Measurements from ENCODE around the gene CEP55.

DNA sequence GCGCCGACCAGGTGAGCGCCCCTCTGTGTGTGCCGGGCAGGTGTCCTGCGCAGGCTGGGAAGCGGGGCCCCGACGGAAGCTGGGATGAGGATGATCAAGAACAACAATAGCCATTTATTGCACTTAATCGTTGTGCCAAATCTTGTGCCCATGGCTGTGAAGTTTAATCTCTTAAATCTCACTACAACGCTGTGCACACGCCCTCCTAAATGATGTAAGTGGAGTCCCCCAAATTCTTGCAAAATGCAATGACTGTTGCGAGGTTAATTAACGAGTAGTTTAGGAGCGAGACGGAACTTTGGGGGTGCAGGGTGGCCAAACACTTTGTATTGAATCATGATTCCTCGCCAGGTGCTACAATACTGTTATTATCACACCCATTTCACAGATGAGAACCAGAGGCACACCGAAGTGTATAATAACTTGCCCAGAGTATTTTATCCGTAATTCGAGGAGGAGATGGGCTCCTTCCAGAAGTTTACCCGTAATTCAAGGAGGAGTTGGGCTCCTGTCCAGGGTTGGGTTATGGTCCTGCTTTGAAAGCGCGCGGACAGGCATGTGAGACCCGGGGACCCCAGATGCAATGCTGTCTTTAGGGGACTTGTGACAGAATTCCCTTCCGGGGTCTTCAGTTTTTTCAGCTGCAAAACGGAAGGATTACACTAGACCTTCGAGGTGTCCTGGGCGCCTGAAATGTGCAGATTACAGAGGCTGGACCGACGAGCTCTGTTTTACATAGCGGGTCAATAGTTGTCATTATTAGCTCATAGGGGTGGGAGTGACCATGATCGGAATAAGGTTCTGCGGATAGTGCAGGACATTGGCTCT, 71.1 kb downstream of the CEP55 start:
- TF ChIP-seq, protein P1, sequence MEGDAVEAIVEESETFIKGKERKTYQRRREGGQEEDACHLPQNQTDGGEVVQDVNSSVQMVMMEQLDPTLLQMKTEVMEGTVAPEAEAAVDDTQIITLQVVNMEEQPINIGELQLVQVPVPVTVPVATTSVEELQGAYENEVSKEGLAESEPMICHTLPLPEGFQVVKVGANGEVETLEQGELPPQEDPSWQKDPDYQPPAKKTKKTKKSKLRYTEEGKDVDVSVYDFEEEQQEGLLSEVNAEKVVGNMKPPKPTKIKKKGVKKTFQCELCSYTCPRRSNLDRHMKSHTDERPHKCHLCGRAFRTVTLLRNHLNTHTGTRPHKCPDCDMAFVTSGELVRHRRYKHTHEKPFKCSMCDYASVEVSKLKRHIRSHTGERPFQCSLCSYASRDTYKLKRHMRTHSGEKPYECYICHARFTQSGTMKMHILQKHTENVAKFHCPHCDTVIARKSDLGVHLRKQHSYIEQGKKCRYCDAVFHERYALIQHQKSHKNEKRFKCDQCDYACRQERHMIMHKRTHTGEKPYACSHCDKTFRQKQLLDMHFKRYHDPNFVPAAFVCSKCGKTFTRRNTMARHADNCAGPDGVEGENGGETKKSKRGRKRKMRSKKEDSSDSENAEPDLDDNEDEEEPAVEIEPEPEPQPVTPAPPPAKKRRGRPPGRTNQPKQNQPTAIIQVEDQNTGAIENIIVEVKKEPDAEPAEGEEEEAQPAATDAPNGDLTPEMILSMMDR (IDR thresholded peaks at IDR 0.05 in 2 of 3, conservative IDR thresholded peaks at IDR 0.05 in 1 of 3; ENCODE audit: insufficient read depth in 2 of 3, low read depth in 1 of 3, low read length in 3 of 3) = no peak
- TF ChIP-seq KDM1A (IDR thresholded peaks at IDR 0.05) (no peak), ZBED1 (IDR thresholded peaks at IDR 0.05) (no peak), ZNF695 (CRISPR knock-in tag; IDR thresholded peaks at IDR 0.05) (no peak)
- TF ChIP-seq, protein P2, sequence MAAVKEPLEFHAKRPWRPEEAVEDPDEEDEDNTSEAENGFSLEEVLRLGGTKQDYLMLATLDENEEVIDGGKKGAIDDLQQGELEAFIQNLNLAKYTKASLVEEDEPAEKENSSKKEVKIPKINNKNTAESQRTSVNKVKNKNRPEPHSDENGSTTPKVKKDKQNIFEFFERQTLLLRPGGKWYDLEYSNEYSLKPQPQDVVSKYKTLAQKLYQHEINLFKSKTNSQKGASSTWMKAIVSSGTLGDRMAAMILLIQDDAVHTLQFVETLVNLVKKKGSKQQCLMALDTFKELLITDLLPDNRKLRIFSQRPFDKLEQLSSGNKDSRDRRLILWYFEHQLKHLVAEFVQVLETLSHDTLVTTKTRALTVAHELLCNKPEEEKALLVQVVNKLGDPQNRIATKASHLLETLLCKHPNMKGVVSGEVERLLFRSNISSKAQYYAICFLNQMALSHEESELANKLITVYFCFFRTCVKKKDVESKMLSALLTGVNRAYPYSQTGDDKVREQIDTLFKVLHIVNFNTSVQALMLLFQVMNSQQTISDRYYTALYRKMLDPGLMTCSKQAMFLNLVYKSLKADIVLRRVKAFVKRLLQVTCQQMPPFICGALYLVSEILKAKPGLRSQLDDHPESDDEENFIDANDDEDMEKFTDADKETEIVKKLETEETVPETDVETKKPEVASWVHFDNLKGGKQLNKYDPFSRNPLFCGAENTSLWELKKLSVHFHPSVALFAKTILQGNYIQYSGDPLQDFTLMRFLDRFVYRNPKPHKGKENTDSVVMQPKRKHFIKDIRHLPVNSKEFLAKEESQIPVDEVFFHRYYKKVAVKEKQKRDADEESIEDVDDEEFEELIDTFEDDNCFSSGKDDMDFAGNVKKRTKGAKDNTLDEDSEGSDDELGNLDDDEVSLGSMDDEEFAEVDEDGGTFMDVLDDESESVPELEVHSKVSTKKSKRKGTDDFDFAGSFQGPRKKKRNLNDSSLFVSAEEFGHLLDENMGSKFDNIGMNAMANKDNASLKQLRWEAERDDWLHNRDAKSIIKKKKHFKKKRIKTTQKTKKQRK (IDR thresholded peaks at IDR 0.05; ENCODE audit: borderline replicate concordance, low read depth, low read length) = no peak
- TF ChIP-seq, protein P3, sequence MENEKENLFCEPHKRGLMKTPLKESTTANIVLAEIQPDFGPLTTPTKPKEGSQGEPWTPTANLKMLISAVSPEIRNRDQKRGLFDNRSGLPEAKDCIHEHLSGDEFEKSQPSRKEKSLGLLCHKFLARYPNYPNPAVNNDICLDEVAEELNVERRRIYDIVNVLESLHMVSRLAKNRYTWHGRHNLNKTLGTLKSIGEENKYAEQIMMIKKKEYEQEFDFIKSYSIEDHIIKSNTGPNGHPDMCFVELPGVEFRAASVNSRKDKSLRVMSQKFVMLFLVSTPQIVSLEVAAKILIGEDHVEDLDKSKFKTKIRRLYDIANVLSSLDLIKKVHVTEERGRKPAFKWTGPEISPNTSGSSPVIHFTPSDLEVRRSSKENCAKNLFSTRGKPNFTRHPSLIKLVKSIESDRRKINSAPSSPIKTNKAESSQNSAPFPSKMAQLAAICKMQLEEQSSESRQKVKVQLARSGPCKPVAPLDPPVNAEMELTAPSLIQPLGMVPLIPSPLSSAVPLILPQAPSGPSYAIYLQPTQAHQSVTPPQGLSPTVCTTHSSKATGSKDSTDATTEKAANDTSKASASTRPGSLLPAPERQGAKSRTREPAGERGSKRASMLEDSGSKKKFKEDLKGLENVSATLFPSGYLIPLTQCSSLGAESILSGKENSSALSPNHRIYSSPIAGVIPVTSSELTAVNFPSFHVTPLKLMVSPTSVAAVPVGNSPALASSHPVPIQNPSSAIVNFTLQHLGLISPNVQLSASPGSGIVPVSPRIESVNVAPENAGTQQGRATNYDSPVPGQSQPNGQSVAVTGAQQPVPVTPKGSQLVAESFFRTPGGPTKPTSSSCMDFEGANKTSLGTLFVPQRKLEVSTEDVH (IDR thresholded peaks at IDR 0.05; ENCODE audit: low read depth, partially characterized antibody) = no peak
- TF ChIP-seq, protein P4, sequence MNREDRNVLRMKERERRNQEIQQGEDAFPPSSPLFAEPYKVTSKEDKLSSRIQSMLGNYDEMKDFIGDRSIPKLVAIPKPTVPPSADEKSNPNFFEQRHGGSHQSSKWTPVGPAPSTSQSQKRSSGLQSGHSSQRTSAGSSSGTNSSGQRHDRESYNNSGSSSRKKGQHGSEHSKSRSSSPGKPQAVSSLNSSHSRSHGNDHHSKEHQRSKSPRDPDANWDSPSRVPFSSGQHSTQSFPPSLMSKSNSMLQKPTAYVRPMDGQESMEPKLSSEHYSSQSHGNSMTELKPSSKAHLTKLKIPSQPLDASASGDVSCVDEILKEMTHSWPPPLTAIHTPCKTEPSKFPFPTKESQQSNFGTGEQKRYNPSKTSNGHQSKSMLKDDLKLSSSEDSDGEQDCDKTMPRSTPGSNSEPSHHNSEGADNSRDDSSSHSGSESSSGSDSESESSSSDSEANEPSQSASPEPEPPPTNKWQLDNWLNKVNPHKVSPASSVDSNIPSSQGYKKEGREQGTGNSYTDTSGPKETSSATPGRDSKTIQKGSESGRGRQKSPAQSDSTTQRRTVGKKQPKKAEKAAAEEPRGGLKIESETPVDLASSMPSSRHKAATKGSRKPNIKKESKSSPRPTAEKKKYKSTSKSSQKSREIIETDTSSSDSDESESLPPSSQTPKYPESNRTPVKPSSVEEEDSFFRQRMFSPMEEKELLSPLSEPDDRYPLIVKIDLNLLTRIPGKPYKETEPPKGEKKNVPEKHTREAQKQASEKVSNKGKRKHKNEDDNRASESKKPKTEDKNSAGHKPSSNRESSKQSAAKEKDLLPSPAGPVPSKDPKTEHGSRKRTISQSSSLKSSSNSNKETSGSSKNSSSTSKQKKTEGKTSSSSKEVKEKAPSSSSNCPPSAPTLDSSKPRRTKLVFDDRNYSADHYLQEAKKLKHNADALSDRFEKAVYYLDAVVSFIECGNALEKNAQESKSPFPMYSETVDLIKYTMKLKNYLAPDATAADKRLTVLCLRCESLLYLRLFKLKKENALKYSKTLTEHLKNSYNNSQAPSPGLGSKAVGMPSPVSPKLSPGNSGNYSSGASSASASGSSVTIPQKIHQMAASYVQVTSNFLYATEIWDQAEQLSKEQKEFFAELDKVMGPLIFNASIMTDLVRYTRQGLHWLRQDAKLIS (CRISPR knock-in tag; IDR thresholded peaks at IDR 0.05) = no peak
- TF ChIP-seq, protein P5, sequence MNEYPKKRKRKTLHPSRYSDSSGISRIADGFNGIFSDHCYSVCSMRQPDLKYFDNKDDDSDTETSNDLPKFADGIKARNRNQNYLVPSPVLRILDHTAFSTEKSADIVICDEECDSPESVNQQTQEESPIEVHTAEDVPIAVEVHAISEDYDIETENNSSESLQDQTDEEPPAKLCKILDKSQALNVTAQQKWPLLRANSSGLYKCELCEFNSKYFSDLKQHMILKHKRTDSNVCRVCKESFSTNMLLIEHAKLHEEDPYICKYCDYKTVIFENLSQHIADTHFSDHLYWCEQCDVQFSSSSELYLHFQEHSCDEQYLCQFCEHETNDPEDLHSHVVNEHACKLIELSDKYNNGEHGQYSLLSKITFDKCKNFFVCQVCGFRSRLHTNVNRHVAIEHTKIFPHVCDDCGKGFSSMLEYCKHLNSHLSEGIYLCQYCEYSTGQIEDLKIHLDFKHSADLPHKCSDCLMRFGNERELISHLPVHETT (CRISPR knock-in tag; conservative IDR thresholded peaks at IDR 0.05 in 1 of 2, IDR thresholded peaks at IDR 0.05 in 1 of 2) = no peak

Data from K562 (cell line).